K562 (cell line): ENCODE data around the gene OFD1. TPM values are rescaled to one million over a fixed set of nuclear protein-coding genes. Genes with fewer than 3 reads are reported as not detected.

ENCODE experiments used
- ATAC-seq: fragments of 200-7000 bp; cut with Tn5 transposase; 3 replicates; pipeline ENCODE4 v1.9.1; 2020; ENCODE audit warnings: moderate library complexity
- BruUV-seq: library from RNA; stranded (reverse); fragments of 400-500 nt; replicated peaks from 2 replicates; lab custom pipeline; 2021; lab: Mats Ljungman, UMichigan
- CTCF ChIA-PET: fragments of 300-600 bp; formaldehyde crosslinking; extraction: SDS; loops from one replicate; lab custom pipeline; 2021; ENCODE audit warnings: low intra/inter-chr PET ratio; lab: Yijun Ruan, JAX
- POLR2A ChIA-PET: fragments of 300-600, 350-650 bp; sonication (Branson Sonifier 250); formaldehyde crosslinking; extraction: SDS; loops from one replicate; lab custom pipeline; 2021; ENCODE audit warnings: antibody characterized with exemption, inconsistent platforms; lab: Yijun Ruan, JAX
- DNase-seq, 4 experiments: peaks; one replicate each; pipeline versions ENCODE4 v3.0.0 to v3.0.0-alpha.2; 2011 to 2018; ENCODE audit warnings: low spot score in 3 of 4, mixed read lengths in 3 of 4; ENCODE audit errors: extremely low read depth in 1 of 4
- FAIRE-seq: peaks from 2 replicates; lab custom pipeline; 2011; peaks lifted over from hg19 to GRCh38; lab: Jason Lieb, UNC
- H2AFZ ChIP-seq: 2 replicates; pipeline ENCODE4 v1.6.0; 2011; ENCODE audit warnings: low read depth, low read length, control low read depth, inconsistent platforms
- H3K27ac ChIP-seq: fragments of 200-600 bp; 3 replicates; pipeline ENCODE4 v1.8.0; 2011; ENCODE audit warnings: low read depth, mild to moderate bottlenecking, control low read depth, inconsistent platforms, low read length, moderate library complexity, mixed read lengths; ENCODE audit errors: extremely low read depth
- H3K27me3 ChIP-seq, 2 experiments: fragments of 300-600 bp in 1 of 2; 2 replicates in 1 of 2; 3 replicates in 1 of 2; pipeline versions ENCODE4 v1.6.0 to v1.8.0; 2011; ENCODE audit warnings: inconsistent platforms in 2 of 2, low read length in 2 of 2, mild to moderate bottlenecking in 1 of 2, mixed read lengths in 1 of 2, moderate library complexity in 1 of 2; ENCODE audit not compliant: control insufficient read depth in 2 of 2, insufficient read depth in 2 of 2
- H3K36me3 ChIP-seq: fragments of 300-600 bp; 3 replicates; pipeline ENCODE4 v1.8.0; 2011; ENCODE audit warnings: mild to moderate bottlenecking, low read length, inconsistent platforms; ENCODE audit not compliant: control insufficient read depth, insufficient read depth
- H3K4me1 ChIP-seq, 2 experiments: fragments of 200-600 bp in 1 of 2; replicated peaks in 1 of 2; 2 replicates in 1 of 2; 3 replicates in 1 of 2; pipeline versions ENCODE4 v1.5.1 to v1.8.0; 2011; ENCODE audit warnings: inconsistent platforms in 2 of 2, low read length in 2 of 2, mild to moderate bottlenecking in 1 of 2, mixed read lengths in 1 of 2, moderate library complexity in 1 of 2; ENCODE audit not compliant: control insufficient read depth in 2 of 2, insufficient read depth in 2 of 2
- H3K4me2 ChIP-seq: 2 replicates; pipeline ENCODE4 v1.6.1; 2011; ENCODE audit warnings: low read length, control low read depth, inconsistent platforms, mixed read lengths; ENCODE audit not compliant: insufficient read depth
- H3K4me3 ChIP-seq: fragments of 200-600 bp; sonication (generic), shearing (Covaris generic); 2 replicates; pipeline ENCODE4 v1.5.1; 2016; ENCODE audit warnings: control low read depth, inconsistent platforms
- H3K79me2 ChIP-seq: fragments of 200-600 bp; 3 replicates; pipeline ENCODE4 v1.8.0; 2011; ENCODE audit warnings: low read length, inconsistent platforms; ENCODE audit not compliant: control insufficient read depth, insufficient read depth
- H3K9ac ChIP-seq, 2 experiments: 2 replicates each; pipeline versions ENCODE4 v1.6.0 to v1.6.1; 2011; ENCODE audit warnings: low read depth in 2 of 2, low read length in 2 of 2, control low read depth in 1 of 2, inconsistent platforms in 1 of 2, mild to moderate bottlenecking in 1 of 2, mixed read lengths in 1 of 2; ENCODE audit not compliant: insufficient read depth in 1 of 2
- H3K9me1 ChIP-seq: one replicate; pipeline ENCODE4 v1.6.0; 2011; ENCODE audit warnings: inconsistent platforms, mild to moderate bottlenecking, low read length, moderate library complexity; ENCODE audit not compliant: control insufficient read depth, insufficient read depth
- H3K9me3 ChIP-seq: replicated peaks from 2 replicates; pipeline ENCODE4 v1.5.1; 2011; ENCODE audit warnings: low read depth, low read length, inconsistent platforms; ENCODE audit not compliant: control insufficient read depth, insufficient read depth
- H4K20me1 ChIP-seq: replicated peaks from 2 replicates; pipeline ENCODE4 v1.6.1; 2011; ENCODE audit warnings: low read length, inconsistent platforms, mixed read lengths; ENCODE audit not compliant: control insufficient read depth, insufficient read depth
- BACH1 ChIP-seq: fragments of 200-800 bp; sonication (Bioruptor generic); IDR thresholded peaks from 2 replicates; pipeline ENCODE4 v1.6.1; 2016; ENCODE audit warnings: missing genetic modification characterization, missing compliant biosample characterization
- CBFA2T2 ChIP-seq: fragments of 450-650 bp; conservative IDR thresholded peaks from 2 replicates; pipeline ENCODE4 v1.6.1; 2017; ENCODE audit warnings: mild to moderate bottlenecking
- E2F3 ChIP-seq: fragments of 250-450 bp; sonication (Bioruptor Pico); IDR thresholded peaks from 2 replicates; pipeline ENCODE4 v1.4.0; 2020; ENCODE audit warnings: mild to moderate bottlenecking
- FOXO4 ChIP-seq: fragments of 450-650 bp; formaldehyde crosslinking; IDR thresholded peaks from 2 replicates; pipeline ENCODE4 v1.4.0; 2020; ENCODE audit warnings: mild to moderate bottlenecking, moderate library complexity
- FOXP4 ChIP-seq: sonication (generic); formaldehyde crosslinking; IDR thresholded peaks from 2 replicates; pipeline ENCODE4 v1.8.0; 2022; ENCODE audit warnings: mild to moderate bottlenecking, missing genetic modification reagents, borderline replicate concordance
- HES1 ChIP-seq: fragments of 450-650 bp; IDR thresholded peaks from 2 replicates; pipeline ENCODE4 v1.6.1; 2016; ENCODE audit warnings: low read depth, mild to moderate bottlenecking, moderate library complexity
- KAT2B ChIP-seq: IDR thresholded peaks from one replicate; pipeline ENCODE4 v1.6.1; 2012; ENCODE audit warnings: low read depth, mild to moderate bottlenecking, control low read depth, inconsistent platforms, low read length, moderate library complexity
- KLF16 ChIP-seq: IDR thresholded peaks from 2 replicates; pipeline ENCODE4 v1.6.1; 2016; ENCODE audit warnings: antibody characterized with exemption
- LARP7 ChIP-seq: fragments of 450-650 bp; IDR thresholded peaks from 2 replicates; pipeline ENCODE4 v1.6.1; 2016
- NFIC ChIP-seq: fragments of 450-650 bp; IDR thresholded peaks from 2 replicates; pipeline ENCODE4 v1.6.1; 2017; ENCODE audit warnings: mild to moderate bottlenecking, inconsistent platforms
- PCBP1 ChIP-seq: fragments of 200-400 bp; formaldehyde crosslinking; IDR thresholded peaks from 2 replicates; pipeline ENCODE4 v1.6.1; 2018; ENCODE audit warnings: mild to moderate bottlenecking, low read depth, low read length; ENCODE audit not compliant: poor library complexity, severe bottlenecking
- TSHZ1 ChIP-seq: fragments of 250-450 bp; sonication (Bioruptor Pico); IDR thresholded peaks from 2 replicates; pipeline ENCODE4 v1.4.0; 2020; ENCODE audit warnings: mild to moderate bottlenecking, moderate library complexity
- ZKSCAN1 ChIP-seq: fragments of 150-350 bp; IDR thresholded peaks from 2 replicates; pipeline ENCODE4 v1.6.1; 2016; ENCODE audit warnings: low read depth, low read length
- ZNF253 ChIP-seq: fragments of 250-450 bp; sonication (Bioruptor Pico); conservative IDR thresholded peaks from 2 replicates; pipeline ENCODE4 v1.6.1; 2021; ENCODE audit warnings: mild to moderate bottlenecking
- ZNF354B ChIP-seq: fragments of 250-450 bp; sonication (Bioruptor Pico); IDR thresholded peaks from 2 replicates; pipeline ENCODE4 v1.4.0; 2020
- ZNF511 ChIP-seq: sonication (generic); formaldehyde crosslinking; IDR thresholded peaks from 2 replicates; pipeline ENCODE4 v1.8.0; 2022; ENCODE audit warnings: mild to moderate bottlenecking, missing genetic modification reagents
- ZNF696 ChIP-seq: fragments of 250-450 bp; sonication (Bioruptor Pico); conservative IDR thresholded peaks from 2 replicates; pipeline ENCODE4 v1.4.0; 2020; ENCODE audit warnings: mild to moderate bottlenecking, moderate library complexity
- WGBS: fragments of 100-300 bp; shearing (Covaris generic); methylation state at CpG from one replicate; pipeline ENCODE4 v1.1.6; 2016; ENCODE audit warnings: low coverage, mixed read lengths; ENCODE audit not compliant: insufficient coverage; ENCODE audit errors: missing lambda C conversion rate; 5-methylcytosine and 5-hydroxymethylcytosine counted together
- in situ Hi-C: fragments of 300-500 bp; cut with MboI; formaldehyde crosslinking; loops from 4 replicates; pipeline ENCODE4 v1.15.0; 2018; ENCODE audit warnings: inconsistent platforms, mixed read lengths
- intact Hi-C: fragments of 100-400 bp; cut with micrococcal nuclease; formaldehyde crosslinking; loops from 2 replicates; pipeline ENCODE4 v1.14.2; 2022
- polyA plus RNA-seq, 8 experiments: library from polyadenylated mRNA; depleted of rRNA in 4 of 8; stranded (reverse) in 5 of 8; unstranded in 3 of 8; fragments of >200 nt; fragmentation: Nextera tagmentation in 2 of 8; fragmentation: Illumina TruSeq in 1 of 8; extraction: Ambion mirVana in 2 of 8; extraction: Trizol in 1 of 8; gene quantifications; 2 replicates each; pipeline versions ENCODE4 v1.2.1 to v1.2.3, GENCODE V29; 2011 to 2014; ENCODE audit warnings: inconsistent platforms in 1 of 8, missing spikeins in 1 of 8
- total RNA-seq, 7 experiments: library from RNA; depleted of rRNA in 6 of 7; stranded (reverse); fragments of >200 nt in 6 of 7; fragmentation: Illumina TruSeq in 2 of 7; extraction: Trizol in 2 of 7; gene quantifications; 2 replicates each; pipeline versions ENCODE4 v1.2.1 to v1.2.3, GENCODE V29; 2011 to 2021; ENCODE audit warnings: low replicate concordance in 1 of 7

OFD1 gene
- total and polyA plus RNA-seq, 9 of the 15 experiments (the other 6 are each of a cell fraction or from before 2014, with no cell fraction given): 22.0 to 49.1 (median 30.2) TPM

GRCh38 chrX:13716905-13717304, 17.6 kb upstream of the OFD1 start:
- no peak for FAIRE-seq
- Histone ChIP-seq H3K4me2 (no peak overlapping the region), H4K20me1 (0 out of 2 replicates have a peak, but pooled peaks cover 4% of the 10 kb centered on the region), H3K9me3 (no peaks in the 10 kb centered on the region), H3K27me3 (no peaks in the 10 kb centered on the region), H3K36me3 (peaks cover 83% of the 10 kb centered on the region), H2AFZ (no peak overlapping the region), H3K4me1 (peaks cover 0 to 2% of the 10 kb centered on the region in 2 experiments; a peak in 2 of 5 replicates), H3K4me3 (no peak overlapping the region), H3K27ac (no peak overlapping the region), H3K79me2 (peaks cover 12% of the 10 kb centered on the region), H3K9me1 (no peaks in the 10 kb centered on the region), H3K9ac (no peak overlapping the region)
- ChIA-PET CTCF (no interaction called here), POLR2A (interaction anchor here (0.7 kb wide), 1 partner anchor 9 kb away, joined by 3 read pairs; no protein-coding TSS in a partner anchor)
- WGBS: 95% methylated on average over 4 of the region's 6 CpGs
- DNase-seq: no peak
- ATAC-seq: no peak
- in situ Hi-C loops: no loop called here
- intact Hi-C loops: no loop called here
- no TSS peak for BruUV-seq
- no peak for TF ChIP-seq ZNF511 (CRISPR knock-in tag)
- no peak for TF ChIP-seq BACH1
- TF ChIP-seq TSHZ1: no peak
- TF ChIP-seq ZNF253 (CRISPR knock-in tag): no peak
- no peak for TF ChIP-seq ZNF354B (CRISPR knock-in tag)
- no peak for TF ChIP-seq CBFA2T2
- TF ChIP-seq LARP7: no peak
- no peak for TF ChIP-seq NFIC
- no peak for TF ChIP-seq HES1
- no peak for TF ChIP-seq E2F3
- TF ChIP-seq ZKSCAN1: no peak
- TF ChIP-seq PCBP1: no peak
- no peak for TF ChIP-seq KLF16
- TF ChIP-seq ZNF696 (CRISPR knock-in tag): no peak
- TF ChIP-seq FOXO4 (CRISPR knock-in tag): no peak
- no peak for TF ChIP-seq KAT2B
- no peak for TF ChIP-seq FOXP4 (CRISPR knock-in tag)
